Measurements from ENCODE around the gene CADM2.

CADM2 gene

DNA sequence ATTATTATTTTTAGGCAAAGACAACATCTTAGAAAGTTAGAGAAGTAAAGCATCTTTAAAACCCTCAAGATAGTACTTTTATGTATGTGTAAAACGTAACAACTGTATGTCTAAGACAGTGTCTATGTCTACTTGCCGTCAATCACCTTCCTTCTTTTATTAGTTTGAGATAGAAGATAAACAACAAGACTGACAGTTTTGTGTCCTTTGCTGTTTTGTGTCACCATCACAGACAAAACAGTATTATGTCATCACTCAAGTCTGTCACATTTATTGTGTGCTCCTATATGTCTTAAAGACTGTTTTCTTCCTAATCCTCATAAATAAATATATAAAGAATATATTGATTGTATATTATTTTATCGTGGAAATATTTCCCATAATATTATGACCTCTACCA is 908.3 kb downstream of the CADM2 start:
- Histone ChIP-seq H3K4me3 (ENCODE audit: low read depth in 1 of 2, low read length in 2 of 2) (no peak overlapping the region), H3K9ac (ENCODE audit: low read depth in 1 of 2, low read length in 2 of 2) (no peak overlapping the region), H3K27me3 (ENCODE audit: control insufficient read depth in 1 of 2, insufficient read depth in 2 of 2, low read length in 2 of 2) (no peaks in the 10 kb centered on the region), H3K9me3 (ENCODE audit: control insufficient read depth in 1 of 2, low read length in 2 of 2) (no peaks in the 10 kb centered on the region), H3K36me3 (ENCODE audit: control insufficient read depth in 1 of 2, insufficient read depth in 2 of 2, low read length in 2 of 2) (no peaks in the 10 kb centered on the region), H3K4me1 (ENCODE audit: control insufficient read depth in 1 of 2, insufficient read depth in 2 of 2, low read length in 2 of 2) (no peaks in the 10 kb centered on the region), H3K27ac (ENCODE audit: low read depth, low read length) (no peak overlapping the region)

- H3K27ac ChIP-seq (ENCODE audit: low read depth, low read length): no peak overlapping the region
- H3K4me1 ChIP-seq (ENCODE audit: control insufficient read depth in 1 of 2, insufficient read depth in 2 of 2, low read length in 2 of 2): no peaks in the 10 kb centered on the region
- no peak overlapping the region for H3K9ac ChIP-seq (ENCODE audit: low read depth in 1 of 2, low read length in 2 of 2)
- no peak overlapping the region for H3K4me3 ChIP-seq (ENCODE audit: low read depth in 1 of 2, low read length in 2 of 2)
- H3K9me3 ChIP-seq (ENCODE audit: control insufficient read depth in 1 of 2, low read length in 2 of 2): no peaks in the 10 kb centered on the region
- no peaks in the 10 kb centered on the region for H3K27me3 ChIP-seq (ENCODE audit: control insufficient read depth in 1 of 2, insufficient read depth in 2 of 2, low read length in 2 of 2)
- H3K36me3 ChIP-seq (ENCODE audit: control insufficient read depth in 1 of 2, insufficient read depth in 2 of 2, low read length in 2 of 2): no peaks in the 10 kb centered on the region
Observed at GRCh38 chr3:85875589-85875988, 916.8 kb downstream of the CADM2 start.

GRCh38 chr3:85877631-85878030 is 918.8 kb downstream of the CADM2 start:
- Histone ChIP-seq H3K27me3 (ENCODE audit: control insufficient read depth in 1 of 2, insufficient read depth in 2 of 2, low read length in 2 of 2) (no peaks in the 10 kb centered on the region), H3K9ac (ENCODE audit: low read depth in 1 of 2, low read length in 2 of 2) (no peak overlapping the region), H3K27ac (ENCODE audit: low read depth, low read length) (no peak overlapping the region), H3K36me3 (ENCODE audit: control insufficient read depth in 1 of 2, insufficient read depth in 2 of 2, low read length in 2 of 2) (no peaks in the 10 kb centered on the region), H3K9me3 (ENCODE audit: control insufficient read depth in 1 of 2, low read length in 2 of 2) (peaks cover 2 to 5% of the 10 kb centered on the region in 2 donors), H3K4me1 (ENCODE audit: control insufficient read depth in 1 of 2, insufficient read depth in 2 of 2, low read length in 2 of 2) (no peaks in the 10 kb centered on the region), H3K4me3 (ENCODE audit: low read depth in 1 of 2, low read length in 2 of 2) (no peak overlapping the region)

DNA sequence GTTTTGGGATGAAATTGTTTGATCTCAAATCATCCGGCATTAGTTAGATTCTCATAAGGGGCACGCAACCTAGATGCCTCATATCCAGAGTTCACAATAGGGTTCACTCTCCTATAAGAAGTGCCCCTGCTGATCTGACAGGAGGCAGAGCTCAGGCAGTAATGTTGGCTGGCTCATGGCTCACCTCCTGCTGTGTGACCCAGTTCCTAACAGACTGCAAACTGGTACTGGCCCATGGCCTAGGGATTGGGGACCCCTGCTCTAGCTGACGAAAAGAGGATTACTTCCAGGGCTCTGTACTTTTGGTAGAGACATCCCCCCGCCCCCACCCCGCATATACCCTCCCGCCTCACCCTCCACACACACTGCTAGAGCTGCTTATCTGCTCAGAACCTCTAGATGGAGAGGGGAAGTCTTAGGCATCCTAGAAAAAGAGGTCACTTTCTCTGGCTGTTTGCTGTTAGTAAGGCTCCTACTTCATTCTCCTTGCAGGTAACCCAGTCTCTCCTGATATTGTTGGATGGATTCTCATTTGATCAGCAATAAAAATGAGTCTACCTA is 923.1 kb downstream of the CADM2 start:
- H3K27ac ChIP-seq (ENCODE audit: low read depth, low read length): no peak overlapping the region
- no peaks in the 10 kb centered on the region for H3K36me3 ChIP-seq (ENCODE audit: control insufficient read depth in 1 of 2, insufficient read depth in 2 of 2, low read length in 2 of 2)
- no peak overlapping the region for H3K9ac ChIP-seq (ENCODE audit: low read depth in 1 of 2, low read length in 2 of 2)
- H3K4me1 ChIP-seq (ENCODE audit: control insufficient read depth in 1 of 2, insufficient read depth in 2 of 2, low read length in 2 of 2): no peaks in the 10 kb centered on the region
- H3K27me3 ChIP-seq (ENCODE audit: control insufficient read depth in 1 of 2, insufficient read depth in 2 of 2, low read length in 2 of 2): no peaks in the 10 kb centered on the region
- H3K4me3 ChIP-seq (ENCODE audit: low read depth in 1 of 2, low read length in 2 of 2): no peak overlapping the region
- H3K9me3 ChIP-seq (ENCODE audit: control insufficient read depth in 1 of 2, low read length in 2 of 2): peaks cover 3 to 6% of the 10 kb centered on the region in 2 donors

GRCh38 chr3:85890043-85890555 is 931.3 kb downstream of the CADM2 start:
- Histone ChIP-seq H3K27me3 (ENCODE audit: control insufficient read depth in 1 of 2, insufficient read depth in 2 of 2, low read length in 2 of 2) (no peaks in the 10 kb centered on the region), H3K27ac (ENCODE audit: low read depth, low read length) (no peak overlapping the region), H3K9me3 (ENCODE audit: control insufficient read depth in 1 of 2, low read length in 2 of 2) (peaks cover 3 to 10% of the 10 kb centered on the region in 2 donors), H3K36me3 (ENCODE audit: control insufficient read depth in 1 of 2, insufficient read depth in 2 of 2, low read length in 2 of 2) (no peaks in the 10 kb centered on the region), H3K4me1 (ENCODE audit: control insufficient read depth in 1 of 2, insufficient read depth in 2 of 2, low read length in 2 of 2) (no peaks in the 10 kb centered on the region), H3K9ac (ENCODE audit: low read depth in 1 of 2, low read length in 2 of 2) (no peak overlapping the region), H3K4me3 (ENCODE audit: low read depth in 1 of 2, low read length in 2 of 2) (no peak overlapping the region)

DNA sequence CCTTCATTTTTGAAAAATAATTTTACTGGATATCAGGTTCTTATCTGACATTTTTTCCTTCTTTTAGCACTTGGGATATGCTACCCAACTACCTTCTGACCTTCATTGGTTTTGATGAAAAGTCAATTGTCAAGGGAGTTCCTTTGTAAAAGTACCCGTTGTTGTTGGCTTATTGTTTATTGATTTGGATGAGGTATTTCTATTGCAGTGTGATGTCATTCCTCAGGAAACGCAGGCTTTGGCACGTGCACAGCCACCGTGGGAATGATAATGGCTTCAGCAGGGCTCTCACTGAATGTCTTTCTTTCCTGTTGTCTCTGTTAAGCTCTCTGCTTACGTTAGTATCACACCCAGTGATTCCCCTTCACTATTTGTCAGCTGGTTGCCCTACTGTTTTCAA is 944.6 kb downstream of the CADM2 start:
- peaks cover 4 to 5% of the 10 kb centered on the region in 2 donors for H3K9me3 ChIP-seq (ENCODE audit: control insufficient read depth in 1 of 2, low read length in 2 of 2)
- H3K4me1 ChIP-seq (ENCODE audit: control insufficient read depth in 1 of 2, insufficient read depth in 2 of 2, low read length in 2 of 2): no peaks in the 10 kb centered on the region
- no peaks in the 10 kb centered on the region for H3K27me3 ChIP-seq (ENCODE audit: control insufficient read depth in 1 of 2, insufficient read depth in 2 of 2, low read length in 2 of 2)
- no peak overlapping the region for H3K27ac ChIP-seq (ENCODE audit: low read depth, low read length)
- H3K9ac ChIP-seq (ENCODE audit: low read depth in 1 of 2, low read length in 2 of 2): no peak overlapping the region
- no peak overlapping the region for H3K4me3 ChIP-seq (ENCODE audit: low read depth in 1 of 2, low read length in 2 of 2)
- no peaks in the 10 kb centered on the region for H3K36me3 ChIP-seq (ENCODE audit: control insufficient read depth in 1 of 2, insufficient read depth in 2 of 2, low read length in 2 of 2)

DNA sequence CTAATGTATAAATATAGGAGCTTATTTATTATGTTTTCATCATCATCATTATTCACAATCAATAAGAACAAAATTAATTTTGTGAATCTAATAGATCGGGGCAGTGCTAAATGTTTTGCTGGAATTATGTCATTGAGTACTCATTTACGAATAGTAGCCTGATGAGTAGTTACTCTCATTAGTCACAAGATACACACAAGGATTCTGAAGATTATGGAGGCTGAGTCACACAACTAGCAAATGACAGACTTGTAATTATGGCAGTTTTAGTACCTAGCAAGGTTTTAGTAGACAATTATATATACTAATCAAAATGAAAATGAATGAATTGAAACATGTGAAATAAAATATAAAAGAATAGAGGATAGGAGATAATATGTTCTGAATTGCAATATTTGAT is 954.2 kb downstream of the CADM2 start:
- Histone ChIP-seq H3K9ac (ENCODE audit: low read depth in 1 of 2, low read length in 2 of 2) (no peak overlapping the region), H3K27me3 (ENCODE audit: control insufficient read depth in 1 of 2, insufficient read depth in 2 of 2, low read length in 2 of 2) (no peaks in the 10 kb centered on the region), H3K4me1 (ENCODE audit: control insufficient read depth in 1 of 2, insufficient read depth in 2 of 2, low read length in 2 of 2) (no peaks in the 10 kb centered on the region), H3K36me3 (ENCODE audit: control insufficient read depth in 1 of 2, insufficient read depth in 2 of 2, low read length in 2 of 2) (no peaks in the 10 kb centered on the region), H3K9me3 (ENCODE audit: control insufficient read depth in 1 of 2, low read length in 2 of 2) (peaks cover 0 to 8% of the 10 kb centered on the region in 2 donors), H3K4me3 (ENCODE audit: low read depth in 1 of 2, low read length in 2 of 2) (no peak overlapping the region), H3K27ac (ENCODE audit: low read depth, low read length) (no peak overlapping the region)

- no peaks in the 10 kb centered on the region for H3K9me3 ChIP-seq (ENCODE audit: control insufficient read depth in 1 of 2, low read length in 2 of 2)
- H3K36me3 ChIP-seq (ENCODE audit: control insufficient read depth in 1 of 2, insufficient read depth in 2 of 2, low read length in 2 of 2): no peaks in the 10 kb centered on the region
- H3K4me3 ChIP-seq (ENCODE audit: low read depth in 1 of 2, low read length in 2 of 2): no peak overlapping the region
- H3K9ac ChIP-seq (ENCODE audit: low read depth in 1 of 2, low read length in 2 of 2): no peak overlapping the region
- H3K27ac ChIP-seq (ENCODE audit: low read depth, low read length): no peak overlapping the region
- no peaks in the 10 kb centered on the region for H3K27me3 ChIP-seq (ENCODE audit: control insufficient read depth in 1 of 2, insufficient read depth in 2 of 2, low read length in 2 of 2)
- H3K4me1 ChIP-seq (ENCODE audit: control insufficient read depth in 1 of 2, insufficient read depth in 2 of 2, low read length in 2 of 2): no peaks in the 10 kb centered on the region
Observed at GRCh38 chr3:85922374-85922773, 963.6 kb downstream of the CADM2 start.

- Histone ChIP-seq H3K4me1 (ENCODE audit: control insufficient read depth in 1 of 2, insufficient read depth in 2 of 2, low read length in 2 of 2) (no peaks in the 10 kb centered on the region), H3K27me3 (ENCODE audit: control insufficient read depth in 1 of 2, insufficient read depth in 2 of 2, low read length in 2 of 2) (no peaks in the 10 kb centered on the region), H3K9ac (ENCODE audit: low read depth in 1 of 2, low read length in 2 of 2) (no peak overlapping the region), H3K27ac (ENCODE audit: low read depth, low read length) (no peak overlapping the region), H3K4me3 (ENCODE audit: low read depth in 1 of 2, low read length in 2 of 2) (no peak overlapping the region), H3K9me3 (ENCODE audit: control insufficient read depth in 1 of 2, low read length in 2 of 2) (peaks cover 0 to 3% of the 10 kb centered on the region in 2 donors), H3K36me3 (ENCODE audit: control insufficient read depth in 1 of 2, insufficient read depth in 2 of 2, low read length in 2 of 2) (no peaks in the 10 kb centered on the region)
Observed at GRCh38 chr3:85930718-85931117, 971.9 kb downstream of the CADM2 start.

GRCh38 chr3:85933326-85933725 is 974.5 kb downstream of the CADM2 start:
- H3K4me1 ChIP-seq (ENCODE audit: control insufficient read depth in 1 of 2, insufficient read depth in 2 of 2, low read length in 2 of 2): no peaks in the 10 kb centered on the region
- H3K9ac ChIP-seq (ENCODE audit: low read depth in 1 of 2, low read length in 2 of 2): no peak overlapping the region
- H3K9me3 ChIP-seq (ENCODE audit: control insufficient read depth in 1 of 2, low read length in 2 of 2): peaks cover 0 to 3% of the 10 kb centered on the region in 2 donors
- H3K27ac ChIP-seq (ENCODE audit: low read depth, low read length): no peak overlapping the region
- no peaks in the 10 kb centered on the region for H3K27me3 ChIP-seq (ENCODE audit: control insufficient read depth in 1 of 2, insufficient read depth in 2 of 2, low read length in 2 of 2)
- no peak overlapping the region for H3K4me3 ChIP-seq (ENCODE audit: low read depth in 1 of 2, low read length in 2 of 2)
- H3K36me3 ChIP-seq (ENCODE audit: control insufficient read depth in 1 of 2, insufficient read depth in 2 of 2, low read length in 2 of 2): no peaks in the 10 kb centered on the region

- Histone ChIP-seq H3K27ac (ENCODE audit: low read depth, low read length) (no peak overlapping the region), H3K4me1 (ENCODE audit: control insufficient read depth in 1 of 2, insufficient read depth in 2 of 2, low read length in 2 of 2) (no peaks in the 10 kb centered on the region), H3K9ac (ENCODE audit: low read depth in 1 of 2, low read length in 2 of 2) (no peak overlapping the region), H3K4me3 (ENCODE audit: low read depth in 1 of 2, low read length in 2 of 2) (no peak overlapping the region), H3K9me3 (ENCODE audit: control insufficient read depth in 1 of 2, low read length in 2 of 2) (peaks cover 0 to 3% of the 10 kb centered on the region in 2 donors), H3K27me3 (ENCODE audit: control insufficient read depth in 1 of 2, insufficient read depth in 2 of 2, low read length in 2 of 2) (no peaks in the 10 kb centered on the region), H3K36me3 (ENCODE audit: control insufficient read depth in 1 of 2, insufficient read depth in 2 of 2, low read length in 2 of 2) (no peaks in the 10 kb centered on the region)
Observed at GRCh38 chr3:85935171-85935570, 976.4 kb downstream of the CADM2 start.
